DND-41 (cell line): Measurements from ENCODE around the gene GALNTL6.

Experiments used
- ATAC-seq: fragments of 200-7000 bp; cut with Tn5 transposase; 3 replicates; pipeline ENCODE4 v1.9.1; 2021; ENCODE audit warnings: low read depth; ENCODE audit not compliant: insufficient read depth
- DNase-seq: peaks from one replicate; pipeline ENCODE4 v3.0.0-alpha.2; 2020
- H2AFZ ChIP-seq: 2 replicates; pipeline ENCODE4 v1.6.0; 2012; ENCODE audit warnings: low read depth, low read length
- H3K27ac ChIP-seq: 2 replicates; pipeline ENCODE4 v1.5.1; 2012; ENCODE audit warnings: low read length, inconsistent platforms
- H3K27me3 ChIP-seq: fragments of 200-600 bp; sonication (generic); 2 replicates; pipeline ENCODE4 v1.6.0; 2012; ENCODE audit warnings: low read length, mild to moderate bottlenecking, inconsistent platforms; ENCODE audit not compliant: insufficient read depth, poor library complexity
- H3K36me3 ChIP-seq: 2 replicates; pipeline ENCODE4 v1.5.1; 2012; ENCODE audit warnings: low read length, inconsistent platforms; ENCODE audit not compliant: insufficient read depth
- H3K4me1 ChIP-seq: 2 replicates; pipeline ENCODE4 v1.5.1; 2012; ENCODE audit warnings: mild to moderate bottlenecking, low read length; ENCODE audit not compliant: insufficient read depth
- H3K4me2 ChIP-seq: 2 replicates; pipeline ENCODE4 v1.6.0; 2012; ENCODE audit warnings: mild to moderate bottlenecking, moderate library complexity, low read length, inconsistent platforms; ENCODE audit not compliant: insufficient read depth
- H3K4me3 ChIP-seq, 2 experiments: fragments of 200-600 bp in 1 of 2; shearing (Covaris generic) in 1 of 2; 2 replicates each; pipeline ENCODE4 v1.5.1; 2012 to 2016; ENCODE audit warnings: inconsistent platforms in 2 of 2, low read length in 2 of 2, mild to moderate bottlenecking in 2 of 2, low read depth in 1 of 2, moderate library complexity in 1 of 2
- H3K79me2 ChIP-seq: 2 replicates; pipeline ENCODE4 v1.6.0; 2012; ENCODE audit warnings: low read length, inconsistent platforms; ENCODE audit not compliant: insufficient read depth
- H3K9ac ChIP-seq: 2 replicates; pipeline ENCODE4 v1.6.0; 2012; ENCODE audit warnings: low read depth, mild to moderate bottlenecking, inconsistent platforms, low read length, moderate library complexity
- H3K9me3 ChIP-seq: 2 replicates; pipeline ENCODE4 v1.5.1; 2012; ENCODE audit warnings: low read length, moderate library complexity, mild to moderate bottlenecking, inconsistent platforms; ENCODE audit not compliant: insufficient read depth, severe bottlenecking
- H4K20me1 ChIP-seq: 2 replicates; pipeline ENCODE4 v1.6.0; 2012; ENCODE audit warnings: low read length; ENCODE audit not compliant: insufficient read depth
- EZH2 ChIP-seq: IDR thresholded peaks from 3 replicates; pipeline ENCODE4 v1.6.1; 2012; ENCODE audit warnings: borderline replicate concordance, low read depth, mild to moderate bottlenecking, moderate library complexity, low read length, inconsistent platforms; ENCODE audit not compliant: severe bottlenecking
- TF ChIP-seq, protein P1 (sequence below): IDR thresholded peaks from 2 replicates; pipeline ENCODE4 v1.5.1; 2012; ENCODE audit warnings: borderline replicate concordance, low read length, moderate library complexity, mild to moderate bottlenecking; ENCODE audit not compliant: poor library complexity, severe bottlenecking; ENCODE audit errors: extremely low read depth

The GALNTL6 gene

DNA sequence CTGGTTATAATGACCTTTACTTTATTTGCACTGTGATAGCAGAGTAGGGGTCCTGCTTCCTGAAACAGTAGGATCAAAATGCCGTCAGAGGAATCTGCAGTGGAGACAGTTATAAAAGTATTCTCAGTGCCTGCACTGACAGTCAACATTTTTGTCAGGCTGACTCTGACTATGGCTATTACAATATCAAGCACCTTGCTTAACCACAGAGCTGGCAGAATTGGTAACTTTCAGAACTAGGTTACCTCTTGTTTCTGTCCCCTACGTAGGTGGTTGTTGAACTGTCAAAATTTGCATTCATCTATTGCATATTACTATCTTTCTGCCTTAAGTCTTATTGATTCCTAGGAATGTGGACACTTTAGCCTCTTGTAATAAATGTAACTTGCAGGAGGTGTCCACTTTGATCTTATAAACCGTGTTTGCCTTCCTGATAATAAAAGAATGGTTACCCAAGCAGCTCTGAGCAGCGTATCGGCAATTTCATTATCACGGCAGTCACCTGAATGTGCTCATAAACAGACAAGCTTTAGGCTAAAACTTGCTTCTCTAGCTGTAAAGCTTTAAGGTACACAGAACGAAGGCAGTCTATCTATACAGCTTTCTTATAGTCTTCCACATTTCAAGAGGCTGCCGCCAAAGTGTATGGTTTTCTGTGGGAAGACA, 1002.4 kb downstream of the GALNTL6 start:
- H3K4me3 ChIP-seq: no peak overlapping the region
- ATAC-seq (no peak), DNase-seq (no peak)
- no peaks in the 10 kb centered on the region for H3K4me1 ChIP-seq
- H2AFZ ChIP-seq: no peak overlapping the region
- no peak for TF ChIP-seq EZH2
- TF ChIP-seq, protein P1, sequence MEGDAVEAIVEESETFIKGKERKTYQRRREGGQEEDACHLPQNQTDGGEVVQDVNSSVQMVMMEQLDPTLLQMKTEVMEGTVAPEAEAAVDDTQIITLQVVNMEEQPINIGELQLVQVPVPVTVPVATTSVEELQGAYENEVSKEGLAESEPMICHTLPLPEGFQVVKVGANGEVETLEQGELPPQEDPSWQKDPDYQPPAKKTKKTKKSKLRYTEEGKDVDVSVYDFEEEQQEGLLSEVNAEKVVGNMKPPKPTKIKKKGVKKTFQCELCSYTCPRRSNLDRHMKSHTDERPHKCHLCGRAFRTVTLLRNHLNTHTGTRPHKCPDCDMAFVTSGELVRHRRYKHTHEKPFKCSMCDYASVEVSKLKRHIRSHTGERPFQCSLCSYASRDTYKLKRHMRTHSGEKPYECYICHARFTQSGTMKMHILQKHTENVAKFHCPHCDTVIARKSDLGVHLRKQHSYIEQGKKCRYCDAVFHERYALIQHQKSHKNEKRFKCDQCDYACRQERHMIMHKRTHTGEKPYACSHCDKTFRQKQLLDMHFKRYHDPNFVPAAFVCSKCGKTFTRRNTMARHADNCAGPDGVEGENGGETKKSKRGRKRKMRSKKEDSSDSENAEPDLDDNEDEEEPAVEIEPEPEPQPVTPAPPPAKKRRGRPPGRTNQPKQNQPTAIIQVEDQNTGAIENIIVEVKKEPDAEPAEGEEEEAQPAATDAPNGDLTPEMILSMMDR: no peak
- H3K27ac ChIP-seq: no peak overlapping the region
- H4K20me1 ChIP-seq: no peaks in the 10 kb centered on the region
- no peak overlapping the region for H3K9ac ChIP-seq
- H3K27me3 ChIP-seq: peaks cover 1% of the 10 kb centered on the region
- H3K9me3 ChIP-seq: no peaks in the 10 kb centered on the region
- no peak overlapping the region for H3K4me2 ChIP-seq
- no peaks in the 10 kb centered on the region for H3K79me2 ChIP-seq
- H3K36me3 ChIP-seq: no peaks in the 10 kb centered on the region

DNA sequence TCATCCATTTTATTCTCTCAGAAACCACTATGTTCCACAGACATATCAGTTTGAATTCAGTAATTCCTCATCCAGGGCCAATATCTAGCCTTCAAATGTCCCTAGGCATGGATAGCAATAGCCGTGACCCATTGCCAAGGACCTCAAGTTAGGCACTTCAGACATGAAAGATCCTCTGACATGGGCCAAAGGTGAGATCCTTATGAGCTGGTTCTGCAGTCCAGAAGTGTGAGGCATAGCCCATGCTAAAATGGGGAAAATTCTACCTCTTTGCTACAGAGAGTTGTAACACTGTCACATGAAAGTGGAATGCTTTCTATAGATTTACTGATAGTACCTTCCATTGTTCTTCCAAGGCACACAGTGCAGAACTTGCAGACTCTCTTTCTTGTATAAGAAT, 1005.7 kb downstream of the GALNTL6 start:
- H2AFZ ChIP-seq: no peak overlapping the region
- TF ChIP-seq, protein P1: no peak
- TF ChIP-seq EZH2: no peak
- no peak overlapping the region for H3K4me3 ChIP-seq
- ATAC-seq (no peak), DNase-seq (no peak)
- H3K79me2 ChIP-seq: no peaks in the 10 kb centered on the region
- H3K9me3 ChIP-seq: no peaks in the 10 kb centered on the region
- H3K4me1 ChIP-seq: no peaks in the 10 kb centered on the region
- H3K4me2 ChIP-seq: no peak overlapping the region
- peaks cover 3% of the 10 kb centered on the region for H3K27me3 ChIP-seq
- H3K9ac ChIP-seq: no peak overlapping the region
- no peaks in the 10 kb centered on the region for H4K20me1 ChIP-seq
- no peaks in the 10 kb centered on the region for H3K36me3 ChIP-seq
- no peak overlapping the region for H3K27ac ChIP-seq

DNA sequence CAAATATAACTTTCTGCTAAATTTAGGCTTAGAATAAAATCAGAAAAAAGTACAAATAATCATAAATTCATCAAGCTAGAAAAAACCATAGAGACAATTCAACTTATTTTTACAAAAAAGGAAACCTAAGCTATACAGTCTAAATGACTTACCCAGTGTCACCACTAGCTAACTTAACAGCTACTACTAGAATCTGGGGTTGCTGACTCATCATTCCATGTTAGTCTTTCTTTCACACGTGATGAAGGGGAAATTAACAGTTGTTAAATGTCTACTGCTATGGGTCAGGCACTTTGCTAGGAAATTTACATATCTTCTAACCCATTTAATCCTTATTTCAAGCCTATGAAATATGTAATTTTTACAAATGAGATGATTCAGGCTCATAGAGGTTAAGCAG, 1006.1 kb downstream of the GALNTL6 start:
- peaks cover 3% of the 10 kb centered on the region for H3K27me3 ChIP-seq
- no peak overlapping the region for H2AFZ ChIP-seq
- DNase-seq (no peak), ATAC-seq (no peak)
- no peaks in the 10 kb centered on the region for H4K20me1 ChIP-seq
- no peak overlapping the region for H3K27ac ChIP-seq
- H3K36me3 ChIP-seq: no peaks in the 10 kb centered on the region
- H3K9ac ChIP-seq: no peak overlapping the region
- no peaks in the 10 kb centered on the region for H3K9me3 ChIP-seq
- no peaks in the 10 kb centered on the region for H3K4me1 ChIP-seq
- TF ChIP-seq EZH2: no peak
- TF ChIP-seq, protein P1: no peak
- no peaks in the 10 kb centered on the region for H3K79me2 ChIP-seq
- H3K4me3 ChIP-seq: no peak overlapping the region
- no peak overlapping the region for H3K4me2 ChIP-seq

DNA sequence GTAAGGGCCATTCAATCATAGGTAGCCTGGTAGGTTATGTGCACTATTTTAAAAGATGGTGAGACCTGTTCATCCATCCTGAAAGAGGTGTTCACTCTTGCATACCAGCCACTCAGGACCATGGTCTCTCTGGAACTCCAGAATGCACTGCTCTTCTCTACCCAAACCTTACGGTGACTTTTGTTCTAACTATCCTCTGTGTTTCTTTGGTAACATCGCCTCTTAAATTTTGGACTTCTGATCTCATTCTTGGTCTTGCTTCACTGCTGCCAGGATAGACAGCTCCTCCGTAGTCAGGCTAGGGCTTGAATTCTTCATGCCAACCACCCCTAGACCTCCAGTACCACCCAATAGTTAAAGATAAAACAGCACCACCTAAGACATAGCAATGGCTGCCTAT, 1009.1 kb downstream of the GALNTL6 start:
- Histone ChIP-seq H3K79me2 (no peaks in the 10 kb centered on the region), H3K9ac (no peak overlapping the region), H3K27ac (no peak overlapping the region), H3K4me3 (no peak overlapping the region), H3K4me1 (no peaks in the 10 kb centered on the region), H4K20me1 (no peaks in the 10 kb centered on the region), H3K4me2 (no peak overlapping the region), H2AFZ (no peak overlapping the region), H3K36me3 (no peaks in the 10 kb centered on the region), H3K27me3 (peaks cover 13% of the 10 kb centered on the region), H3K9me3 (no peaks in the 10 kb centered on the region)
- no peak for TF ChIP-seq EZH2
- TF ChIP-seq, protein P1: no peak
- no peak for DNase-seq
- no peak for ATAC-seq
